Kidney (tissue), 14 donors: ENCODE measurements around the gene TNFRSF14. TPM values are rescaled to one million over a fixed set of nuclear protein-coding genes. Genes with fewer than 3 reads are reported as not detected.
A peak's percentile ranks its signal among the peaks of the same experiment; 100 is the strongest.

Source experiments
- DNase-seq, 5 donors: peaks; one replicate each; pipeline ENCODE4 v3.0.0-alpha.2; 2013 to 2020
- FAIRE-seq: peaks from 2 replicates; lab custom pipeline; 2012; peaks lifted over from hg19 to GRCh38; lab: Jason Lieb, UNC
- H3K27ac ChIP-seq, 2 donors: one replicate each; pipeline ENCODE4 v1.7.0; 2013; ENCODE audit warnings: low read depth in 2 of 2, low read length in 2 of 2, inconsistent platforms in 1 of 2
- H3K27me3 ChIP-seq: one replicate; pipeline ENCODE4 v1.7.1; 2013; ENCODE audit warnings: low read length, inconsistent platforms; ENCODE audit not compliant: control insufficient read depth, insufficient read depth
- H3K36me3 ChIP-seq, 3 donors: one replicate each; pipeline versions ENCODE4 v1.7.0 to v1.7.1; 2013; ENCODE audit warnings: low read length in 3 of 3, control low read depth in 1 of 3, inconsistent platforms in 1 of 3; ENCODE audit not compliant: insufficient read depth in 3 of 3, control insufficient read depth in 2 of 3
- H3K4me1 ChIP-seq, 3 donors: one replicate each; pipeline versions ENCODE4 v1.7.0 to v1.7.1; 2013; ENCODE audit warnings: low read length in 3 of 3, inconsistent platforms in 1 of 3, low read depth in 1 of 3; ENCODE audit not compliant: control insufficient read depth in 2 of 3, insufficient read depth in 2 of 3
- H3K4me3 ChIP-seq, 3 donors: one replicate each; pipeline versions ENCODE4 v1.7.0 to v1.8.1; 2013; ENCODE audit warnings: low read length in 3 of 3, control low read depth in 1 of 3, inconsistent platforms in 1 of 3
- H3K9ac ChIP-seq, 3 donors: one replicate each; pipeline versions ENCODE4 v1.7.0 to v1.7.1; 2013; ENCODE audit warnings: low read length in 3 of 3, control low read depth in 1 of 3, inconsistent platforms in 1 of 3
- H3K9me3 ChIP-seq, 3 donors: one replicate each; pipeline versions ENCODE4 v1.7.0 to v1.7.1; 2013; ENCODE audit warnings: low read length in 3 of 3, control low read depth in 1 of 3, inconsistent platforms in 1 of 3; ENCODE audit not compliant: control insufficient read depth in 2 of 3, insufficient read depth in 1 of 3
- CTCF ChIP-seq: IDR thresholded peaks from 3 replicates; pipeline ENCODE4 v1.5.1; 2012; ENCODE audit warnings: mild to moderate bottlenecking, moderate library complexity, borderline replicate concordance; ENCODE audit not compliant: insufficient read depth; ENCODE audit errors: extremely low read depth
- intact Hi-C: fragments of 100-400 bp; cut with DNase I; formaldehyde crosslinking; loops from one replicate; pipeline ENCODE4 v1.11.1; 2022
- polyA plus RNA-seq: library from polyadenylated mRNA; stranded (reverse); fragments of 350-450 nt; fragmentation: Illumina TruSeq; extraction: RNeasy Lipid Tissue Mini Kit (QIAGEN cat#74804); gene quantifications from one replicate; pipeline ENCODE4 v1.2.3, GENCODE V29; 2014; ENCODE audit warnings: low read depth, low replicate concordance; ENCODE audit not compliant: insufficient read depth
- total RNA-seq: library from RNA; stranded (reverse); fragmentation: NEBNext Ultra II Directional; extraction: Animal tissue kit (Norgen Biotek cat#: 25700); gene quantifications from one replicate; pipeline ENCODE4 v1.2.1, GENCODE V29; 2021
- donor health status: control.
- donor health status: control.
- donor health status: control.
- donor health status: control.
- donor health status: control.
- donor health status: DM: yes; HTN: yes; CAD: no.
- donor health status: Normal renal cell carcinoma (clear cell type).

Gene TNFRSF14
- total and polyA plus RNA-seq, 2 donors from 2014 or later, result 95.0 to 99.1 TPM

- intact Hi-C loops, result no loop called here
- Histone ChIP-seq H3K9me3 (no peaks in the 10 kb centered on the region), H3K27ac (no peak overlapping the region), H3K36me3 (peaks cover 0 to 28% (median 24%) of the 10 kb centered on the region in 3 donors), H3K27me3 (peaks cover under 1% of the 10 kb centered on the region), H3K4me3 (no peak overlapping the region), H3K4me1 (no peaks in the 10 kb centered on the region), H3K9ac (no peak overlapping the region)
- FAIRE-seq, result no peak
- no peak for DNase-seq
- TF ChIP-seq CTCF, result no peak
Observed at GRCh38 chr1:2510366-2511155, 45.6 kb upstream of the TNFRSF14 start.

GRCh38 chr1:2512862-2513421 lies 43.2 kb upstream of the TNFRSF14 start:
- Histone ChIP-seq H3K27ac (no peak overlapping the region), H3K4me1 (no peaks in the 10 kb centered on the region), H3K9ac (no peak overlapping the region), H3K27me3 (no peaks in the 10 kb centered on the region), H3K4me3 (no peak overlapping the region), H3K36me3 (peaks cover 0 to 41% (median 33%) of the 10 kb centered on the region in 3 donors), H3K9me3 (no peaks in the 10 kb centered on the region)
- FAIRE-seq (no peak), DNase-seq (no peak)
- TF ChIP-seq CTCF, result no peak
- intact Hi-C loops, result no loop called here

GRCh38 chr1:2513939-2514652 lies 42.1 kb upstream of the TNFRSF14 start:
- FAIRE-seq (no peak), DNase-seq (peak in 1 of 5 donors; percentile 52)
- Histone ChIP-seq H3K9ac (no peak overlapping the region), H3K9me3 (no peaks in the 10 kb centered on the region), H3K27me3 (no peaks in the 10 kb centered on the region), H3K36me3 (peaks cover 0 to 52% (median 44%) of the 10 kb centered on the region in 3 donors), H3K4me3 (no peak overlapping the region), H3K27ac (no peak overlapping the region), H3K4me1 (no peaks in the 10 kb centered on the region)
- TF ChIP-seq CTCF, result no peak
- intact Hi-C loops, result no loop called here
